ENCODE results near the gene SDF2L1. TPM values are rescaled to one million over a fixed set of nuclear protein-coding genes. Genes with fewer than 3 reads are reported as not detected.
"Not testable (repeated sequence)": the region's sequence is repeated elsewhere in the genome, so short reads cannot be mapped to it uniquely, and the experiment has no call there.

The SDF2L1 gene
- total RNA-seq = 10 to 100 TPM; 29.0 to 46.5 TPM
- long read RNA-seq, transcript SDF2L1-201 (3 exons, 865 nt) = major isoform, 81 of 86 reads
- long read RNA-seq, partial matches to known transcripts = 1 of 86 reads
- long read RNA-seq, other reads (novel, unspliced or antisense) = 2 of 86 reads

GRCh38 chr22:21641789-21642583 lies at the start of gene SDF2L1:
TSS of gene SDF2L1 (plus strand) at chr22:21642302. CDS start at chr22:21642337, 35 bp downstream.
- ATAC-seq = peak; percentile 96
- peak; percentile 98 for DNase-seq
- intact Hi-C loops (cut with DNase I, micrococcal nuclease) = no loop called here

GRCh38 chr22:21592422-21592821 lies 49.7 kb upstream of the SDF2L1 start:
- DNase-seq (no peak), ATAC-seq (no peak)
- intact Hi-C loops (cut with DNase I, micrococcal nuclease) = no loop called here

- peak; percentile 79 for ATAC-seq
- intact Hi-C loops (cut with DNase I, micrococcal nuclease) = no loop called here
- peak in 1 of 2 donors; percentile 38 for DNase-seq
Observed at GRCh38 chr22:21593406-21594232, 48.5 kb upstream of the SDF2L1 start.

GRCh38 chr22:21594865-21595452 lies 47.1 kb upstream of the SDF2L1 start:
- DNase-seq = no peak
- ATAC-seq = no peak
- intact Hi-C loops (cut with DNase I, micrococcal nuclease) = no loop called here

- intact Hi-C loops (cut with DNase I, micrococcal nuclease); DNase-seq; ATAC-seq: not testable (repeated sequence)
Observed at GRCh38 chr22:21596356-21597135, 45.6 kb upstream of the SDF2L1 start.

- ATAC-seq = no peak
- intact Hi-C loops (cut with DNase I, micrococcal nuclease) = no loop called here
- DNase-seq = no peak
Observed at GRCh38 chr22:21598302-21598701, 43.8 kb upstream of the SDF2L1 start.

GRCh38 chr22:21599053-21599893 lies 42.8 kb upstream of the SDF2L1 start:
- DNase-seq (no peak), ATAC-seq (no peak)
- intact Hi-C loops (cut with DNase I, micrococcal nuclease) = no loop called here

- DNase-seq (no peak), ATAC-seq (no peak)
- intact Hi-C loops (cut with DNase I, micrococcal nuclease) = no loop called here
Observed at GRCh38 chr22:21602579-21602978, 39.5 kb upstream of the SDF2L1 start.

GRCh38 chr22:21603973-21604372 lies 38.1 kb upstream of the SDF2L1 start:
- ATAC-seq = no peak

GRCh38 chr22:21605887-21606564 lies 36.1 kb upstream of the SDF2L1 start:
- ATAC-seq (peak; percentile 70), DNase-seq (no peak)
- intact Hi-C loops (cut with DNase I, micrococcal nuclease) = no loop called here

More at GRCh38 chr22:21603973-21604372, 38.1 kb upstream of the SDF2L1 start:
- intact Hi-C loops (cut with DNase I, micrococcal nuclease) = no loop called here
- no peak for DNase-seq

GRCh38 chr22:21606775-21607174 lies 35.3 kb upstream of the SDF2L1 start:
- DNase-seq (no peak), ATAC-seq (no peak)
- intact Hi-C loops (cut with DNase I, micrococcal nuclease) = no loop called here

GRCh38 chr22:21609556-21610157 lies 32.4 kb upstream of the SDF2L1 start:
- ATAC-seq; DNase-seq; intact Hi-C loops (cut with DNase I, micrococcal nuclease): not testable (repeated sequence)

GRCh38 chr22:21611210-21611977 lies 30.7 kb upstream of the SDF2L1 start:
- ATAC-seq = no peak
- intact Hi-C loops (cut with DNase I, micrococcal nuclease) = no loop called here

GRCh38 chr22:21612858-21613257 lies 29.2 kb upstream of the SDF2L1 start:
- ATAC-seq (peak; percentile 75), DNase-seq (no peak)
- intact Hi-C loops (cut with DNase I, micrococcal nuclease) = no loop called here

More at GRCh38 chr22:21611210-21611977, 30.7 kb upstream of the SDF2L1 start:
- no peak for DNase-seq

- intact Hi-C loops (cut with DNase I, micrococcal nuclease) = no loop called here
- ATAC-seq = no peak
- DNase-seq = no peak
Observed at GRCh38 chr22:21613553-21614233, 28.4 kb upstream of the SDF2L1 start.

Measured in left colon (tissue), 2 donors.